CD14-positive monocyte (primary cell): ENCODE measurements around the gene SNRPA1. TPM values are rescaled to one million over a fixed set of nuclear protein-coding genes. Genes with fewer than 3 reads are reported as not detected.

ENCODE experiments used
- DNase-seq, 3 donors: peaks; one replicate each; pipeline ENCODE4 v3.0.0-alpha.2; 2011 to 2022
- H2AFZ ChIP-seq: 2 replicates; pipeline ENCODE4 v1.6.0; 2012; ENCODE audit warnings: mild to moderate bottlenecking, low read depth, low read length, inconsistent platforms; ENCODE audit not compliant: insufficient read depth, poor library complexity, severe bottlenecking
- H3K27ac ChIP-seq, 2 donors: 1 replicate in 1 of 2; 2 replicates in 1 of 2; pipeline ENCODE4 v1.5.1; 2012 to 2013; ENCODE audit warnings: low read length in 2 of 2, control low read depth in 1 of 2, inconsistent platforms in 1 of 2, low read depth in 1 of 2, mild to moderate bottlenecking in 1 of 2
- H3K27me3 ChIP-seq, 2 donors: one replicate each; pipeline versions ENCODE4 v1.6.0 to v1.6.1; 2011 to 2013; ENCODE audit warnings: low read length in 2 of 2; ENCODE audit not compliant: control insufficient read depth in 2 of 2, insufficient read depth in 2 of 2
- H3K36me3 ChIP-seq, 2 donors: replicated peaks in 1 of 2; 1 replicate in 1 of 2; 2 replicates in 1 of 2; pipeline versions ENCODE4 v1.5.1 to v1.6.1; 2012 to 2013; ENCODE audit warnings: low read length in 2 of 2, control low read depth in 1 of 2, inconsistent platforms in 1 of 2, mild to moderate bottlenecking in 1 of 2; ENCODE audit not compliant: insufficient read depth in 2 of 2, control insufficient read depth in 1 of 2
- H3K4me1 ChIP-seq, 2 donors: 1 replicate in 1 of 2; 2 replicates in 1 of 2; pipeline versions ENCODE4 v1.5.1 to v1.6.1; 2012 to 2013; ENCODE audit warnings: low read length in 2 of 2, control low read depth in 1 of 2, inconsistent platforms in 1 of 2, mild to moderate bottlenecking in 1 of 2, moderate library complexity in 1 of 2; ENCODE audit not compliant: insufficient read depth in 2 of 2, control insufficient read depth in 1 of 2
- H3K4me2 ChIP-seq: replicated peaks from 2 replicates; pipeline ENCODE3; 2012; ENCODE audit warnings: low read length, moderate library complexity, mild to moderate bottlenecking; ENCODE audit not compliant: poor library complexity, severe bottlenecking; ENCODE audit errors: extremely low read depth
- H3K4me3 ChIP-seq, 3 experiments: fragments of 200-600 bp in 1 of 3; sonication (generic) in 1 of 3; replicated peaks in 1 of 3; 1 replicate in 2 of 3; 2 replicates in 1 of 3; pipeline ENCODE4 v1.5.1; 2011 to 2013; ENCODE audit warnings: low read length in 3 of 3, mild to moderate bottlenecking in 3 of 3, control low read depth in 2 of 3, low read depth in 2 of 3, inconsistent platforms in 1 of 3, moderate library complexity in 1 of 3
- H3K79me2 ChIP-seq: 2 replicates; pipeline ENCODE4 v1.6.0; 2012; ENCODE audit warnings: mild to moderate bottlenecking, control low read depth, inconsistent platforms, low read length, moderate library complexity; ENCODE audit not compliant: insufficient read depth
- H3K9ac ChIP-seq: 2 replicates; pipeline ENCODE4 v1.6.0; 2017; ENCODE audit warnings: low read length, mild to moderate bottlenecking; ENCODE audit not compliant: insufficient read depth, poor library complexity, severe bottlenecking
- H3K9me3 ChIP-seq, 2 donors: replicated peaks in 1 of 2; 1 replicate in 1 of 2; 2 replicates in 1 of 2; pipeline versions ENCODE4 v1.5.1 to v1.6.1; 2012 to 2013; ENCODE audit warnings: low read length in 2 of 2, control low read depth in 1 of 2; ENCODE audit not compliant: control insufficient read depth in 1 of 2, insufficient read depth in 1 of 2
- H4K20me1 ChIP-seq: 2 replicates; pipeline ENCODE4 v1.6.0; 2012; ENCODE audit warnings: mild to moderate bottlenecking, low read length, control low read depth, moderate library complexity; ENCODE audit not compliant: insufficient read depth
- H3K27ac Mint-ChIP-seq, 7 donors: one replicate each; pipeline ENCODE4 v1.8.0; 2020; ENCODE audit warnings: mild to moderate bottlenecking in 7 of 7, mixed read lengths in 7 of 7, moderate library complexity in 6 of 7, inconsistent platforms in 2 of 7
- H3K27me3 Mint-ChIP-seq, 3 donors: one replicate each; pipeline ENCODE4 v1.8.0; 2021 to 2022; ENCODE audit warnings: low read depth in 3 of 3, mild to moderate bottlenecking in 3 of 3, mixed read lengths in 3 of 3, moderate library complexity in 3 of 3, inconsistent platforms in 1 of 3
- H3K36me3 Mint-ChIP-seq, 2 donors: one replicate each; pipeline ENCODE4 v1.8.0; 2020; ENCODE audit warnings: mixed read lengths in 2 of 2, inconsistent platforms in 1 of 2, mild to moderate bottlenecking in 1 of 2
- H3K4me1 Mint-ChIP-seq: one replicate; pipeline ENCODE4 v1.8.0; 2020; ENCODE audit warnings: mild to moderate bottlenecking, mixed read lengths
- H3K4me3 Mint-ChIP-seq, 2 donors: one replicate each; pipeline ENCODE4 v1.8.0; 2020; ENCODE audit warnings: mild to moderate bottlenecking in 2 of 2, mixed read lengths in 2 of 2, moderate library complexity in 1 of 2
- H3K9me3 Mint-ChIP-seq, 7 donors: one replicate each; pipeline ENCODE4 v1.8.0; 2020 to 2022; ENCODE audit warnings: mixed read lengths in 7 of 7, mild to moderate bottlenecking in 6 of 7, moderate library complexity in 6 of 7, inconsistent platforms in 2 of 7
- WGBS: methylation state at CpG from one replicate; pipeline ENCODE4 v1.1.5; 2013; ENCODE audit warnings: missing lambda C conversion rate; ENCODE audit not compliant: insufficient coverage; 5-methylcytosine and 5-hydroxymethylcytosine counted together
- intact Hi-C, 2 donors: fragments of 100-400 bp; cut with micrococcal nuclease; formaldehyde crosslinking; loops; one replicate each; pipeline versions ENCODE4 v1.15.0 to v1.15.1; 2023
- polyA plus RNA-seq, 3 donors: library from polyadenylated mRNA; depleted of rRNA in 1 of 3; unstranded in 2 of 3; stranded (reverse) in 1 of 3; fragments of 300-500 nt in 2 of 3; fragments of >200 nt in 1 of 3; fragmentation: Illumina TruSeq in 2 of 3; gene quantifications; 1 replicate in 2 of 3; 2 replicates in 1 of 3; pipeline ENCODE4 v1.2.3, GENCODE V29; 2012 to 2021
- TF ChIP-seq, protein P1 (sequence below): fragments of 200-600 bp; IDR thresholded peaks from one replicate; pipeline ENCODE4 v1.8.0; 2022; ENCODE audit warnings: antibody characterized with exemption, mild to moderate bottlenecking

The SNRPA1 gene
- polyA plus RNA-seq, 3 donors: 23.8 to 65.5 (median 35.4) TPM

DNA sequence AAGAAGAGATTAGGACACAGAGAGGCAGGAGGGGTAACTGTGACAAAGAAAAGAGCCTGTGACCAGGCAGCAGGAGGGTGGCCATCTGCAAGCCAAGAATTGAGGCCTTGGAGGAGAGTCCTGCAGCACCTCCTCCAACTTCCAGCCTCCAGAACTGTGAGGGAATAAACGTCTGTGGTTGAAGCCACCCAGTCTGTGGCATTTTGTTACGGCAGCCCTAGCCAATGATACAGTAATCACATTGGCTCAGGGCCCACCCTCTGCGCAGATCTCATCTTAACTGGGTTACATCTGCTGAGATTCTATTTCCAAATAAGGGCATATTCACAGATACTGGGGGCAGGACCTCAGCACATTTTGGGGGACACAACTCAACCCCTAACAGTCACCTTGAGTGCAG is 29.0 kb downstream of the SNRPA1 start:
- no peak overlapping the region for H3K27ac ChIP-seq
- H3K4me2 ChIP-seq: no peak overlapping the region
- no peak overlapping the region for H3K9ac ChIP-seq
- no peak for DNase-seq
- intact Hi-C loops: no loop called here
- peaks cover 0 to 3% of the 10 kb centered on the region in 2 donors for H3K27me3 ChIP-seq
- 62% methylated on average over 3 of the region's 3 CpGs for WGBS
- H3K4me3 ChIP-seq: no peak overlapping the region
- H3K4me1 ChIP-seq: no peaks in the 10 kb centered on the region
- Mint-ChIP-seq H3K4me3 (no peak overlapping the region), H3K27ac (no peak overlapping the region), H3K9me3 (no peaks in the 10 kb centered on the region), H3K36me3 (peaks cover 20 to 23% of the 10 kb centered on the region in 2 donors), H3K4me1 (no peaks in the 10 kb centered on the region), H3K27me3 (peaks cover 9 to 28% (median 15%) of the 10 kb centered on the region in 3 donors)
- TF ChIP-seq, protein P1, sequence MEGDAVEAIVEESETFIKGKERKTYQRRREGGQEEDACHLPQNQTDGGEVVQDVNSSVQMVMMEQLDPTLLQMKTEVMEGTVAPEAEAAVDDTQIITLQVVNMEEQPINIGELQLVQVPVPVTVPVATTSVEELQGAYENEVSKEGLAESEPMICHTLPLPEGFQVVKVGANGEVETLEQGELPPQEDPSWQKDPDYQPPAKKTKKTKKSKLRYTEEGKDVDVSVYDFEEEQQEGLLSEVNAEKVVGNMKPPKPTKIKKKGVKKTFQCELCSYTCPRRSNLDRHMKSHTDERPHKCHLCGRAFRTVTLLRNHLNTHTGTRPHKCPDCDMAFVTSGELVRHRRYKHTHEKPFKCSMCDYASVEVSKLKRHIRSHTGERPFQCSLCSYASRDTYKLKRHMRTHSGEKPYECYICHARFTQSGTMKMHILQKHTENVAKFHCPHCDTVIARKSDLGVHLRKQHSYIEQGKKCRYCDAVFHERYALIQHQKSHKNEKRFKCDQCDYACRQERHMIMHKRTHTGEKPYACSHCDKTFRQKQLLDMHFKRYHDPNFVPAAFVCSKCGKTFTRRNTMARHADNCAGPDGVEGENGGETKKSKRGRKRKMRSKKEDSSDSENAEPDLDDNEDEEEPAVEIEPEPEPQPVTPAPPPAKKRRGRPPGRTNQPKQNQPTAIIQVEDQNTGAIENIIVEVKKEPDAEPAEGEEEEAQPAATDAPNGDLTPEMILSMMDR: no peak
- H3K36me3 ChIP-seq: peaks cover 8 to 27% of the 10 kb centered on the region in 2 donors
- H3K79me2 ChIP-seq: no peaks in the 10 kb centered on the region
- no peaks in the 10 kb centered on the region for H3K9me3 ChIP-seq
- H2AFZ ChIP-seq: no peak overlapping the region
- peaks cover 4% of the 10 kb centered on the region for H4K20me1 ChIP-seq

DNA sequence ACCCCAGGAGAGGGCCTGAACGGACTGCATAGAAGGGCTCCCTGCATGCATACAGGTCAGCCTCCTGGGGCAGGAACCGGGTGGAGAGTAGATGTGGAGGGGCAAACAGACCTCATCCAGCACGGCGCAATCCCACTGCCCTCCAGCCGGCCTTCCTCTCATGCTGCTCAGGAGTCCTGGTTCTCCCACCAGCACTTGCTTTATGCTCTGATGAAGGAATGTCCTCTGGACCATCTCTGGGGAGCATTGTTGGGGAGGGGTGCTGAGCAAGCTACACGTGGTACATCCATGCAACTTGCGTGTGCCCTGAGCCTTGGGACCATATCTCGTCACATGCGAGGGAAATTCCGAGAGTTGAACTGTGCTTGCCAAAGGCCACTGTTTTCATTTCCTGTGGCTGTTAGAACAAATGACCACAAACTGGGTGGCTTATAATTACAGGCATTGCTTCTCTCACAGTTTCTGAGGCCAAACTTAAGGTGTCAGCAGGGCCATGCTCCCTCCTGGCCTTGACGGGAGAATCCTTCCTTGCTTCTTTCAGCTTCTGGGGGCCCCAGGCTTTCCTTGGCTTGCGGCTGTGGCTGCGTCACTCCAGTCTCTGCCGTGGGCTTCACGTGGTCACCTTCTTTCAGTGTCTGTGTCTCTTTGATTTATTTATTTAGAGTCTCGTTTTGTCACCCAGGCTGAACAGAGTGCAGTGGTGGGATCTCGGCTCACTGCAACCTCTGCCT is 30.0 kb downstream of the SNRPA1 start:
- Histone ChIP-seq H3K9me3 (no peaks in the 10 kb centered on the region), H3K79me2 (no peaks in the 10 kb centered on the region), H3K9ac (no peak overlapping the region), H4K20me1 (peaks cover 4% of the 10 kb centered on the region), H3K4me2 (no peak overlapping the region), H2AFZ (no peak overlapping the region), H3K4me1 (no peaks in the 10 kb centered on the region), H3K27ac (no peak overlapping the region), H3K27me3 (peaks cover 0 to 3% of the 10 kb centered on the region in 2 donors), H3K36me3 (peaks cover 0 to 18% of the 10 kb centered on the region in 2 donors), H3K4me3 (no peak overlapping the region)
- no peak overlapping the region for H3K4me3 Mint-ChIP-seq
- peaks cover 16 to 29% (median 17%) of the 10 kb centered on the region in 3 donors for H3K27me3 Mint-ChIP-seq
- peaks cover 12 to 14% of the 10 kb centered on the region in 2 donors for H3K36me3 Mint-ChIP-seq
- 84% methylated on average over 12 of the region's 17 CpGs for WGBS
- TF ChIP-seq, protein P1: no peak
- intact Hi-C loops: no loop called here
- H3K9me3 Mint-ChIP-seq: no peaks in the 10 kb centered on the region
- no peak for DNase-seq
- H3K4me1 Mint-ChIP-seq: no peaks in the 10 kb centered on the region
- H3K27ac Mint-ChIP-seq: peak overlapping the region in 2 of 7 donors; percentile 44 to 61
